GM10847 (cell line): Measurements from ENCODE around the gene ASPSCR1.

ENCODE experiments used
- POLR2A ChIP-seq: IDR thresholded peaks from 2 replicates; pipeline ENCODE4 v1.6.1; 2011; ENCODE audit not compliant: insufficient read length; ENCODE audit errors: extremely low read depth

The ASPSCR1 gene

DNA sequence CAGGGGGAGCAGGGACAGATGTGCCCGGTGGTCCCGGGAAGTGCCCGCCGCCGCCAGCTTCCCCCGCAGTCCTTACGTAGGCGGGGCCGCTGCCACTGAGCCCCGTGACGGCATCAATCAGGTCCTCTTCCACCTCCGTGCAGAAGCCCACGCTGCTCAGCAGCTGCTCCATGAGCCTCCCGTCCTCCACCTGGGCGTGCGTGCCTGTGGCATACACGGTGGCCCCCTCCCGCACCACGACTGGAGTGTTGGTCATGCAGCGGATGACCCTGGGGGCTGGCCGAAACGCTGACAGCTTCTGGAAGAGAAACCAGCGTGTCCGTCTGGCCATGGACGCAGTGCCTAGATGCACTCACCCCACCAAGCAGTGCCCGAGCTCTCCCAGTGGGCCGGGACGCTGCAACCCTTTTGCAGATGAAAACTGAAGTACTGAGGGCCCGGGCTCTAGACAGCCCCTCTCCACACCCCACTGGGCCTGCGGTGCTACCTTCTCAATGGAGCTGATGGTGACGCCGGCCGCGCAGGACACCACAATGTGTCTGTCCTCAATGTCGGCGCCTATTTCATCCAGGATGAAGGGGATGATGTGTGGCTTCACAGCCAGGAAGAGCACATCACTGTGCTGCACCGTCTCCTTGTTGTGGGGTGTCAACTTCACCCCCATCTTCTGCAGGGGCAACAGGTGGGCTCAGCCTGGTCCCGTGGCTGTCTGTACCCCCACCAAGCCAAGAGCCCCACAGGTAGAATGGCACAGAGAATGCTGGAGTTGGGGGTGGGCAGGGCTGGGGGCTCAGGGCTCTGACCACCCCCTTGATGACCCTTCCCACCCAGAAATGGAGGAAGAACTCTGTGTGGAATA, 42.4 kb upstream of the ASPSCR1 start:
- no peak for TF ChIP-seq POLR2A

GRCh38 chr17:81935709-81936084, 41.7 kb upstream of the ASPSCR1 start:
- no peak for TF ChIP-seq POLR2A

- no peak for TF ChIP-seq POLR2A
Measured at GRCh38 chr17:81939218-81939617, 38.2 kb upstream of the ASPSCR1 start.

- no peak for TF ChIP-seq POLR2A
Measured at GRCh38 chr17:81939881-81940385, 37.5 kb upstream of the ASPSCR1 start.

DNA sequence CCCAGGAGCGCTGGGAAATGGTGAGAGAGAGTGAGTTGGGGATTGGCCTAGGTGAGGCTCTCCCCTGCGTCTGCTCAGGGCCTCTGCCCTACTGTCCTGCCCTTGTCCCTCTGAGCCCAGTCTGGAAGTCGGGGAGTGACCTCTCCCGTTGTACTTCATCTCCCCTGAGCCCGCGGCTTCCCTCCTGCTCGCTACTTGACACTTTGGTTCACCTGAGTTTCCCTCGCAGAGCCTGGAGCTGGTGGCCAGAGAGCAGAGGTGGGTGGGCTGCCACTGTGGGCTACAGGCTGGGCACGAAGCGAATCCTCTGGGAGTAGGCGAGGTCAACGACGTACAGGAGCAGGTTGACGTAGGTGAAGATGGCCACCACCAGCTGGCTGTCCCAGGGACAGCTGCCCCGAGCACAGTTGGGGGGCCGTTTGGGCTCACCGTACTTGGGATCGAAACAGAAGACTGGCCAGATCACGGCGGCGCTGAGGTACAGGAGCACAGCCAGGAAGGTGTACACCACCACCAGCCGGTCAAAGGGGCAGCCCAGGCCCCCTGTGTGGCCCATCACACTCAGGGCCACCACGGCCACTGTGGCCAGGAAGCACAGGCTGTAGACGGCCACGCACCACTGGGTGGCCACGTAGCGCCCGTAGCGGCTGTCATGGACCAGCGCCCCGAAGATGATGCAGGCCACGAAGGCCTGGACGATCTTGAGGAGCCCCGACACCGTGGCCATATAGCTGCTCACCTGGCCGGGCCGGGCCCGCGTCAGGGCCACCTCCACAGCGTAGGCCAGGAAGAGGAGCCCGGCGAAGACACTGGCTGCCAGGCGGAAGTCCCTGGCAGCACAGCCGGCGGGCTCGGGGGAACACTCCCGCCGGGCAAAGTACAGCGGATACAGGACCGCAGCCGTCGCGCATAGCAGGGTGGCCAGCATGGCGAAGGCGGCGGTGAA, 36.6 kb upstream of the ASPSCR1 start:
- TF ChIP-seq POLR2A = no peak

- no peak for TF ChIP-seq POLR2A
Measured at GRCh38 chr17:81941484-81942166, 35.8 kb upstream of the ASPSCR1 start.

DNA sequence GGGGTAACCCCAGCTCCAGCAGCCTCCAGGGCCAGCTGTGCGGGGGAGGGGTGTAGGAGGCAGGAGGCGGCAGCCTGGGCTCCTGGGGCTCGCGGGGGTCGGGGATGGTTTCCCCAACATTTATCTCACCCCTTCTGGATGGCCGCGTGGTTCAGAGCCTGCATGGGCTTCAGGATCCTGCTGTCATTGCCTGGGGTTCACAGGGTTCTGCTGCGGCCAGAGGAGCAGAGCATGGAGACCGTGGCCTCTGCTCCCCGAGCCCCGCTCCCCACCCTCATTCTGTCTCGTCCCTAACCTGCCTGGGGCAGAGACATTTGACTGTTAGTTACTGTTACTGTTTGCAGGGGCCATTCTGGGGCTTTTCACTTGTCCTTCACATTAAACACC, 35.3 kb upstream of the ASPSCR1 start:
- no peak for TF ChIP-seq POLR2A

GRCh38 chr17:81944858-81945257, 32.6 kb upstream of the ASPSCR1 start:
- no peak for TF ChIP-seq POLR2A

GRCh38 chr17:81947189-81947588, 30.2 kb upstream of the ASPSCR1 start, which contains the start of gene MYADML2:
MYADML2 (minus strand) TSS chr17:81947233; CDS start chr17:81941741, 5,492 bp downstream.
- no peak for TF ChIP-seq POLR2A

GRCh38 chr17:81948635-81949378, 28.6 kb upstream of the ASPSCR1 start:
- no peak for TF ChIP-seq POLR2A

- no peak for TF ChIP-seq POLR2A
Measured at GRCh38 chr17:81950501-81950900, 26.9 kb upstream of the ASPSCR1 start.

DNA sequence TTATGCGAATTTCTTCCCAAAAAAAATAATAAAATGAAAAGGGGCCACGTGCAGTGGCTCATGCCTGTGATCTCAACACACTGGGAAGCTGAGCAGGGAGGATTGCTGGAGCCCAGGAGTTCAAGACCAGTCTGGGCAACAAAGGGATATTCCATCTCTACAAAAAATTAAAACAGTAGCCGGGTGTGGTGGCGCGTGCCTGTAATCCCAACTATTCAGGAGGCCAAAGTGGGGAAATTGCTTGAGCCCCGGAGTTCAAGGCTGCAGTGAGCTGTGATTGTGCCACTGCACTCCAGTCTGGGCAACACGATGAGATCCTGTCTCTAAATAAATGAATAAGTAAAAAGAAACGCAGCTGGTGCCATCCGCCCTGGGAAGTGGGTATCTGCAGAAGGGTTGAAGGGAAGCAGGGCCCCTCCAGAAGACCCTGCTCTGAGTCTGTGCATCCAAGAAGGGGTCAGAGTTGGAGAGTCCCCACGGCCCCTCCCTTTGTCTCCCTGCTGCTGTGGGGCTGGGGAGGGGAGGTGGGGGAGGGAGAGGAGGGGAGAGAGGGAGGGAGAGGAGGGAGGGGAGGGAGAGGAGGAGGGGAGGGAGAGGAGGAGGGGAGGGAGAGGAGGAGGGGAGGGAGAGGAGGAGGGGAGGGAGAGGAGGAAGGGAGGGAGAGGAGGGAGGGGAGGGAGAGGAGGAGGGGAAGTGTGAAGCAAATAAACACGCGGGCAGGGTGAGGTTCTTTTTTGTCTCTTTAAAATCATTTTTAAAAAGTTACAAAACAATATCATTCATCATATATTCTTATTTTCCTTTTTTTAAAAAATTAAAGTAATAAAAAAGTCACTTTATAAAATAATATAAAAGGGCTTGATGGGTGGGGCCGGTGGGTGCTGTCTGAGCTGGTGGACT, 25.4 kb upstream of the ASPSCR1 start:
- no peak for TF ChIP-seq POLR2A

GRCh38 chr17:81952792-81953228, 24.6 kb upstream of the ASPSCR1 start:
- no peak for TF ChIP-seq POLR2A

DNA sequence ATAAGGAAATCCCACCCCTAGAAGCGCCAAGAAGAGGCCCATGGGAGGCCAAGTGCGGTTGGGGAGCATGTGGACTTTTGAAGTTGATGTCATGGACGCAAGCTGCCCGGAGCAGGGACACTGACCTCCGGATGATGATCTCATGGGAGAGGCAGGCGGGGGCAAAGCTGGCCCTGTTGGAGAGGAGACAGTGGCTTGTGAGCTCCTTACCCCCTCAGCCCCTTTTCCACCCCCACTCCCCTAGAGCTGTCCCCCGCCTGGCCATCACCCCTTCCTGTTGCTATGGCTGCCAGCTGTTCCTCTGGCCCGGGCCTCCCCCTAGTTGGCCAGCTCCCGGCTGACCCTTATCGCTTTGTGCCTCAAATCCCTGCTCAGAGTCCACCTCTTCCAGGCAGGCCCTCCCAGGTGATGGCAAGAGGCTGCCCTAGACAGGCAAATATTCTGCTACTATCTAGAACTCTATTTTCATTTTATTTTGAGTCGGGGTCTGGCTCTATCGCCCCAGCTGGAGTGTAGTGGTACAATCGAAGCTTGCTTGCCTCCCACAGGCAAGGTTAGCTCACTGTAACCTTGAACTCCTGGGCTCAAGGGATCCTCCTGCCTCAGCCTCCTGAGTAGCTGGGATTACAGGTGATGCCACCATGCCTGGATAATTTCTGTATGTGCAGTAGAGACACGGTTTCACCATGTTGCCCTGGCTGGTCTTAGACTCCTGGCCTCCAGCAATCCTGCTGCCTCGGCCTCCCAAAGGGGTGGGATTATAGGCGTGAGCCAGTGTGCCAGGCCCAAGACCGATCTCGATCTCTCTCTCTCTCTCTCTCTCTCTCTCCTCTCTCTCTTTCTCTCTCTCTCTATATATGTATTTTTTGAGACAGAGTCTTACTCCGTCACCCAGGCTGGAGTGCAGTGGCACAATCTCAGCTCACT, 23.0 kb upstream of the ASPSCR1 start:
- no peak for TF ChIP-seq POLR2A
